NCI-H2029 treated with DMSO at 0.1 percent for 48 hours (cell line): Measurements from ENCODE around the gene MTIF2.
"Not testable (repeated sequence)": the region's sequence is repeated elsewhere in the genome, so short reads cannot be mapped to it uniquely, and the experiment has no call there.

Experiments used
- DNase-seq: peaks from one replicate; lab custom pipeline; 2025; lab: John Stamatoyannopoulos, UW

The MTIF2 gene

DNA sequence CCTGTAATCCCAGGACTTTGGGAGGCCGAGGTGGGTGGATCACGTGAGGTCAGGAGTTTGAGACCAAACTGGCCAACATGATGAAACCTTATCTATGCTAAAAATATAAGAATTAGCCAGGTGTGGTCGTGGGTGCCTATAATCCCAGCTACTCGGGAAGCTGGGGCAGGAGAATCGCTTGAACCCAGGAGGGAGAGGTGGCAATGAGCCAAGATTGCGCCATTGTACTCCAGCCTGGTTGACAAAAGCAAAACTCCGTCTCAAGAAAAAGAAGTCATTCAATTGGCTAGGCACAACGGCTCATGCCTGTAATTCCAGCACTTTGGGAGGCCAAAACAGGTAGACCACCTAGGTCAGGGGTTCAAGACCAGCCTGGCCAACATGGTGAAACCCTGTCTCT lies 27.4 kb downstream of the MTIF2 start:
- not testable (repeated sequence) for DNase-seq

DNA sequence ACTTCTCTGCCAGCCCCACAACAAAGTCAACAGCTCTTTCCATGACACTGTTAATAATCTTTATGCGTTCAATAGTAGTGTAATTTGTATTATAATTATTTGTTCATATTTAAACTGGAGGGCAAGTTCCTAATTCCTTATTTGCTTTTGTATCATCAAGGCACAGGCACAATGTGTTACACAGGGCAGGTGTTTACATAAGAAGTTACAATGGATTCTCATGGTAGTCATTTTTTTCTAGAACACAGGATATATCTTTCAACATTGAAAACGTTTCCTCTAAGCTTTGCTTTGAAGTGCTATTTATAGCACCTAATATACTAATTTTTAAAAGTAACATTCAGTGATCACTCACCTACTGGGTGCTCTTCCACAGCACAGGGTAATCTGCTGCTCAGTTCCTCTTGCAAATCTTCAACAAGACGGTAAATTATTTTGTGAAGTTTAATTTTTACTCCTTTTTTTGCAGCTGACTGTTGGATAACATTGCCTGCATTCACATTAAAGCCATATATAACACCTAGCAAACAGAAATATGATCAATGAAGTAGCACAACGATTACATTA lies 29.3 kb downstream of the MTIF2 start:
- no peak for DNase-seq

- DNase-seq, result no peak
Measured at GRCh38 chr2:55236992-55237543, 32.0 kb downstream of the MTIF2 start.

- no peak for DNase-seq
Measured at GRCh38 chr2:55235724-55236538, 33.1 kb downstream of the MTIF2 start.

DNA sequence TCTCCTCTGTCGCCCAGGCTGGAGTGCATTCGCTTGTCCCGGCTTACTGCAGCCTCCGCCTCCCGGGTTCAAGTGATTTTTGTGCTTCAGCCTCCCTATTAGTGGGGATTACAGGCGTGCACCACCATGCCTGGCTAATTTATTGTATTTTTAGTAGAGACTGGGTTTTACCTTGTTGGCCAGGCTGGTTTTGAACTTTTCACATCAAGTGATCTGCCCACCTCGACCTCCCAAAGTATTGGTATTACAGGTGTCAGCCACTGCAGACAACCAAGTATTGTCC lies 35.4 kb downstream of the MTIF2 start:
- DNase-seq, result no peak

- peak; percentile 11 for DNase-seq
Measured at GRCh38 chr2:55232863-55233657, 36.0 kb downstream of the MTIF2 start.

DNA sequence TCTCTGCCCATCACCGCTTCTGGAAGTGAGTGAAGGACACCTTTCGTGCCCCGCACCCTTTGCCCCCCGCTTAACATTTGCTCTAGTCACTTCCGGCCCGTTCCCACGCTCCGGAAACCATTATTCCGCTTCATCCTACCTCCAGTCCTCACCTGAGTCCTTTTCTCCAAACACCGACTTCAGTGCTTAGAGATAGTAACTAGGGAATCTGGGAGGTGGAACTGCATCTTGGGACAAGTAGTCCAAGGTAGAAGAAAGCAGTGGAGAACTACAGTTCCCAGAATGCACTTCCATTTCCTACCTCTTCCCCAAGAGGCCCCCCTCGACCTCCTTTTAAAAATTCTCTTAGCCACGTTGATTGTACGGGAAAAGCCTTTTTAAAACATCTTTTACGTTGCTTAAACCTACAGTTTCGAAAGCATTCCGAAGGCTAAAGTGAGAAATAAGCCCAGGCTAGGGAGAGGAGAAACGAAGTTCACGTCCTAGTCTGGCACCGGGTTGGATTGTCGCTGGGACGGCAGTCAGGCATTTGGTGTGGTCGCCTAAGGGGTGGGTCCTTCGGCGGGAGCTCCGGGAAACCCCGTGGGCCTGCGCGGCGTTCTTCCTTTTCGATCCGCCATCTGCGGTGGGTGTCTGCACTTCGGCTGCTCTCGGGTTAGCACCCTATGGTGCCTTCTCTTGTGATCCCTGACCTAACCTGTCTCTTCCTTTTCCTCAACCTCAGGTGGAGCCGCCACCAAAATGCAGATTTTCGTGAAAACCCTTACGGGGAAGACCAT lies 36.8 kb downstream of the MTIF2 start, which contains the start of the genes CLHC1 and RPS27A:
TSS of gene CLHC1 (minus strand) at position 210 of the 779 bp plus-strand sequence. CDS start 9,882 bp downstream, outside the sequence.
TSS of gene RPS27A (plus strand) at position 605 of the 779 bp plus-strand sequence. CDS start at position 742, 137 bp downstream.
- DNase-seq, result peak; percentile 93

DNA sequence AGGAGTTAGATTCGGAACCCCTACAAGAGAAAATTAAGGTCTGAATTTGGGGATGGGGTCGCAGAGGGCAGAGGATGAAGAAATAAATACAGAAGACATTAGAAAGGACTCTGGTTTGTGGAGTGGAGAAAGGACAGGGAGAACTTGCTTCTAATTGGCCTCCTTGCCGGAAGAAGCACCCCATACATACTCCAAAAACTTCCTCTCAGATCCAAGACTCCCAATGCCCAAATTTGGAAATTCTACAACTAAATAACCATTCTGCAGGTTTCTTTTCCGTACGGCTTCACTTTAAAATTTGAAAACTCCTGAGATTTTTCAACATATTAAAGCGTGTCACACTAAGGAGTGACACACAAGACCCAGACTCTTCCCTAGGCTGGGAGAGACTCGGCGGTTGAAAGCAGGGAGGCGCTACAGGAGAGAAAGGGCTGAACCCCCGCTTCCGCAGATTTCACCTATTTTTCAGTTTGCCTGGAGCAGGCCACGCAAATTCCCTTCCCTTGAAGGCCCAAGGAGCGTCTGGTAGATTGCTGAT lies 37.4 kb downstream of the MTIF2 start:
- DNase-seq, result no peak

- no peak for DNase-seq
Measured at GRCh38 chr2:55230551-55230950, 38.5 kb downstream of the MTIF2 start.

DNA sequence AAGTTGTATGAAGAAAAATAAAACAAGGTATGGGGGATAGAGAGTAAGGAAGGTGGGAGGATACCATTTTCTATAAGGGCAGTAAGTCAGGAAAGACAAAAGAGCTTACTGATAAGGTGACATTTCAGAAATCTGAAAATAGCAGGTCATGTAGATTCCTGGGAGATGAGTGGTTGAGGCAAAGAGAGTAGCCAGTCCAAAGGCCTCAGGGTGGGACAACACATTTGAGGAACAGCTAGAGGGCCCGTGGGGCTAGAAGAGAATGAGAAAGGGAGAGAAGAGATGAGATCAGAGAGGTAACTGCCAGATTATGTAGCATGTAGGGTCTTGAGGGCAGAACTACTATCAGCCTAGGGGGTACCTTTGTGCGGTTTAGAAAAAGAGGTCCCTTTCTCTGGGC lies 39.8 kb downstream of the MTIF2 start:
- no peak for DNase-seq

GRCh38 chr2:55228226-55228563 lies 40.8 kb downstream of the MTIF2 start:
- DNase-seq, result no peak

DNA sequence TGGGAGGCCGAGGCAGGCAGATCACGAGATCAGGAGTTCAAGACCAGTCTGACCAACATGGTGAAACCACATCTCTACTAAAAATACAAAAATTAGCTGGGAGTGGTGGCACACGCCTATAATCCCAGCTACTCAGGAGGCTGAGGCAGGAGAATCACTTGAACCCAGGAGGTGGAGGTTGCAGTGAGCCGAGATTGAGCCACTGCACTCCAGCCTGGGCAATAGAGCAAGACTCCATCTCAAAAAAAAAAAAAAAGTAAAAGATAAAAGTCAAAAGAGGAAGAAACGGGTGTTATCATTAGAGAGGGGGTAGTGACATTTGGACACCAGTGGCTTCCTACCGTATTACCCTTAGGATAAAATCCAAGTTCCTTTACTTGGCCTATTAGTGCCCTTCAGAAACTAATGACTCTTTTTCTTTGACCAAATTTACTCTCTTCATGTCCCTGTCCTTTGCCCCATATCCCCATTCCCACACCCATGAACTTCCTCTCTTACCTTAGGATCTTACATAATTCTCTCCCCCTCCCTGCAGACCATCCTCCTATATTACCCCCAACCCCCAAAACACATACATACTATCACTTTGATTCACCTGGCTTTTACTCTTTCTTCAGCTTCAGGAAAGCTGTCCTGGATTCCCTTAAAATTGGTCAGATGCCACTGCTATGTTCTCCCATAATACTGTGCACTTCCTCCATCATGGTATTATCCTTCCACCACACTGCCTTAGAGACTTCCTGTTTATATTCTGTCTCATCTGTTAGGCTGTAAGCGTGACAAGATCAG lies 41.4 kb downstream of the MTIF2 start:
- DNase-seq, result not testable (repeated sequence)

DNA sequence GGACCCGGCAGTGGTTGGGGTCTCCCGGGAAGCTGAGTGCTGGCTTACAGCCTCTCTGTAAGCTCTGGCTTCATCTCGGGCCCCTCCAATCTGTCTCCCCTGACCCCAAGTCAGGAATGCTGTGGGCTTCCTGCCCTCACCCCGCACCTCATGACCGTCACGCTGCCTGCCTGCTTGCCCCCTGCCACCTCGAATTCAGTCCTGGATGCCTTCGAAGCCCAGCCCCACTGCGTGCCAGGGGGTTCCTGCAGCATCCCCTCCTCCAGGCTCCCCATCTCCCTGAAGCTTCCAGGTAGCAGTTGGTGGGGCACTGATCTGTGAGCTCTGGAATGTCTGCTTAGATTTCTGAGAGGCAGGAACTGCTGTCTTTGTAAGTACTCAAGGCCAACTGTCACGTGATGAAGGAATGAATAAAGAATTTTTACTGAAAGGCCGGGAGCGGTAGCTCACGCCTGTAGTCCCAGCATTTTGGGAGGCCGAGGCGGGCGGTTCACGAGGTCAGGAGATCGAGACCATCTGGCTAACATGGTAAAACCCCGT lies 43.5 kb downstream of the MTIF2 start:
- DNase-seq, result no peak

DNA sequence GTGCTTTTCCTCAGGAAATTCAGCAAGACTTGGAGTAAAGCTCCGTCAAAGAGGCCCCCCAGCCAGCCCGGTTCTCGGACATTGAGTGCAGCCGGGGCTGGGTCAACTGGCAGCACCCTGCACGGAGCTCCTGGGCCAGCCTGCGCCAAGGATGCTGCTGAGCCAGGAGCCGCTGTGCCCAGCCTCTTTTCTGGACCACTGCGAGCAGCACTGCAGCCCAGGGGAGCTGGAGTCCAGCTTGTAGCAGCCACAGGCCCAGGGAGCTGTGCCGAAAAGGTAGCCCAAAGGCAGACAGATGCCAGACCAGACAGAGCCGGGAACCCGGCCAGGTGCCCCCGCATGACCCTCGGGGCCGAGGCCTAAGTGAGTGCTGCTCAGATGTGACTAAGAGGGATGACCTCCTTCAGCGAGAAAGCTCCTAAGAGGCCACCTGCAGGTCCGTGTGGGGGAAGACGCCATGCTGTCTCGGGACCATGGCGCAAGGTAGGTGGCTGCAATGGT lies 44.2 kb downstream of the MTIF2 start:
- no peak for DNase-seq

GRCh38 chr2:55223958-55224760 lies 44.9 kb downstream of the MTIF2 start:
- no peak for DNase-seq

GRCh38 chr2:55213822-55214221 lies 55.2 kb downstream of the MTIF2 start:
- DNase-seq, result no peak

- DNase-seq, result no peak
Measured at GRCh38 chr2:55204950-55205349, 64.1 kb downstream of the MTIF2 start.

DNA sequence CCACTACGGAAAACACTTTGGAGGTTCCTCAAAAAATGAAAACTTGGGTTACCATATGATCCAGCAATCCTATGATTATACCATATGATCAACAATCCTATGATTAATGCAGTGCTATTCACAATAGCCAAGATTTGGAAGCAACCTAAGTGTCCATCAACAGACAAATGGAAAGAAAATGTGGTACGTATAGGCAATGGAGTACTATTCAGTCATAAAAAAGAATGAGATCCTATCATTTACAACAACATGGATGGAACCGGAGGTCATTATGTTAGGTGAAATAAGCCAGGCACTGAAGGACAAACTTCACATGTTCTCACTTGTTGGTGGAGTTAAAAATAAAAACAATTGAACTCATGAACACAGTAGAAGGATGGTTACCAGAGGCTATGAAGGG lies 64.5 kb downstream of the MTIF2 start:
- DNase-seq, result no peak

GRCh38 chr2:55200416-55200815 lies 68.6 kb downstream of the MTIF2 start:
- DNase-seq, result no peak
